GM19193 (cell line): Measurements from ENCODE around the gene INPP5K.

Source experiments
- POLR2A ChIP-seq: IDR thresholded peaks from 4 replicates; pipeline ENCODE4 v1.6.1; 2011; ENCODE audit not compliant: insufficient read depth, insufficient read length; ENCODE audit errors: extremely low read depth

The INPP5K gene

GRCh38 chr17:1447052-1447451, 69.4 kb downstream of the INPP5K start:
- no peak for TF ChIP-seq POLR2A

GRCh38 chr17:1446201-1446600, 70.2 kb downstream of the INPP5K start:
- TF ChIP-seq POLR2A, result no peak
